Left forelimb (tissue), 1 donor: ENCODE measurements around the gene TBC1D22A.

Experiments used
- DNase-seq: peaks from one replicate; pipeline ENCODE4 v3.0.0-alpha.2; 2018; ENCODE audit warnings: low spot score

Gene TBC1D22A

GRCh38 chr22:46958658-46959057 is 196.2 kb downstream of the TBC1D22A start:
- DNase-seq, result no peak

- DNase-seq, result no peak
These were observed 196.9 kb downstream of the TBC1D22A start for GRCh38 chr22:46959369-46959768.

DNA sequence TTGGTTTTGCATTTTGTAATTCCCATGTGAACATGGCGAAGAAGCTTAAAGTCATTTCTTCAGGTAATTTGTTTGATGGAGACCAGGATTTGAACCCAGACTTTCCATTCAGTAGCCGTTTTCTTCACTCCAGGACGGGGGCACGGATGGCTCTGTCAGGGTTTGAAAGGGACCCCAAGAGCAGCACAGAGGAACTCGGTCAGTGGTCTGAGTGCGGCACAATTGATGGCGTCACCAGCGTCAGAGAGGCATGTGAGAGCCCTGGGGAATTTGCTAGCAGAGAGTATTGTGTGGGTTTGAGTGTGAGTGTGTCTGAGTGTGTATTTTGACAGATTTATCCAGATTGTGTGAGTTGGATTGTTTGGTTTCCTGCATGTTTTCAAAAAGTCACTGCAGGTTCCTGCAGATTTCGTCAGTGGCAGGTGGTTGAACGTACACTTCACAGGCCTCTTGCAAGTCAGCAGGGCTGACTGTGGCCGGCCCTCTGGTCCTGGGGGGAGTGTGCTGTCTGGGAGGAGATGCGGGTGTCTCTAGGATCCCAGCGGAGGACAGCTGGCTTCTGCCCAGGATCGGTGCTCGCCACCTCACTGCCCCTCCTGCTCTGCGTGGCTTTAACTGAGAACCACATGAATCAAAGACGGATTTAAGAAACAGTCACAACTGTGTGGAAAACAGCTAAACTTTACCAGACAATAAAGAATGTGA is 199.3 kb downstream of the TBC1D22A start:
- no peak for DNase-seq

DNA sequence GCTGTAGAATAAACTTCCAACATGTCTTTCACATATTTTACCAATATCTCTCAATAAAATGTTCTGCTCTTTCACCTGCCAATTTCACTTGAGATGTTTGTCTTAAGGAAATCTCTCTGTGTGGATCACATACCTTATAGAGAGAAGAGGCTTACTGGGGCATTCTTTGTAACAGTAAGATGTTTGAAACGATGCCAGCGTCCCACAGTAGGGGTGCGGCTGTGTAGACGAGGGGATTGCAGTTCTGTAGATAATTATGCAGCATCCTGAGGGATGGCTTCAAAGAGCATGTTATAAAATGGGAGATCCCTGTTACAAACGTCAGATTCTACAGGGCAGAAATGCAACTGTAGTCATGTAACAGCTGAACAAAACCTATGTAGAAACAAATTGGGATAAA is 200.0 kb downstream of the TBC1D22A start:
- no peak for DNase-seq

DNA sequence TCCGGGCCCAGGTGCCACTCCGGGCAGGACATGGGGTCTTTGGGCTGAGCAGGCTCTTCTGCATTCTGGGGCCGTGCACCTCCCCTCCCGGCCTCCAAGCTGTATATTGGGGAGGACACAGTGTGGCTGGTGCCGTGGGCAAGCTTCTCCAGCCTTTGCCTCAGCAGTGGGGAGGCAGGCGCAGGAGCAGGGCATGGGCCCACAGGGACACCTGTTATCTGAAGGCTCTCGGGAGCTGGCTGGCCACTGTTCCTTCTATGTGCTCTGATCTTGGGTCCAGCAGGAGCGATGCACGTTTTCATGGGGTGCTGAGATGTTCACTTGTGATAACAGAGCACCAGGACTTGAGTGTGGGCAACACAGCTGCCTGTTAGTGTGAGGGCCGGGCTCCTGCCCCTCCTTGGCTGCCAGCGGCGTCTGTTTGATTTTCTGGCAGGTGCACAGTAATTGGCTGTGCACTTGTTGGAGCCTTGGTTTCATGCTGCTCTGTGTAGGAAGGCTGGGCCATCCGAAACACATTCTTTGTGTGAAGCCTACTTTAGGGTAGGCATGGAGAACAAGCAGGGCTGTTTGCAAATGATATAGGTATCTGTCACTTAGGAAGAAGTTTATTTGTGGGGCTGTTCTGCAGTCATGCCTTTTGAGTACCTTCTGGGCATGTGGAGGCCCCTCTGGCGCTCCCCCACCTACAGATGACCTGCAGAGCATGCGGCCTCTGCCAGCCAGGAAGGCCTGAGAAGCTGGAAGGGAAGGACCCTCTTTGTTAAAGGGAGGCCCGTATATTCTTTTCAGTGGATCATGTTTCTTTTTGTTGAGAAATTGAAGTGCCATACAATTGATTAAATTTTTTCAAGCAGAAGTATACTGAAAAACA is 201.5 kb downstream of the TBC1D22A start:
- DNase-seq, result peak; percentile 28

GRCh38 chr22:46964773-46965550 is 202.5 kb downstream of the TBC1D22A start:
- DNase-seq, result peak; percentile 41

- DNase-seq, result peak; percentile 53
These were observed 203.4 kb downstream of the TBC1D22A start for GRCh38 chr22:46965555-46966494.

- DNase-seq, result no peak
These were observed 204.0 kb downstream of the TBC1D22A start for GRCh38 chr22:46966495-46966845.

DNA sequence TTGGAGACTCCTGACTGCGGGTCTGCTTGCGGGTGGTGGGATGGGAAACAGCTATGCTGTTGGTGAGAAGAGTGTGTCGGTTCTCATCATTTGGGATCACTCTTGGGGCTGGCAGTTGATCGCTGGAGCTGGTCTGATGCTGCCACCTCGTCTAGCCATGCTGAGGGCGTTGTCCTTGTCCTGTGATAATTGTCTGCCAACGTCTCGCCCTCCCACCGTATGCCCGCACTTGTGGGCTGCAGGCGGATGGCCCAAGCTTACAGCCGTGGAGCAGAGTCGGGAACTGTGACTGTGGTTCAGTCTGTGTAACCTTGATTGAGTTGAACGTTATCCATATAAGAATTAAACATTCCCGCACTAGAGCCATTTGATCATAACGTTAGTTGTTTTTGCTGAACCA is 204.4 kb downstream of the TBC1D22A start:
- DNase-seq, result peak; percentile 17

- DNase-seq, result peak; percentile 44
These were observed 205.3 kb downstream of the TBC1D22A start for GRCh38 chr22:46967445-46968358.

DNA sequence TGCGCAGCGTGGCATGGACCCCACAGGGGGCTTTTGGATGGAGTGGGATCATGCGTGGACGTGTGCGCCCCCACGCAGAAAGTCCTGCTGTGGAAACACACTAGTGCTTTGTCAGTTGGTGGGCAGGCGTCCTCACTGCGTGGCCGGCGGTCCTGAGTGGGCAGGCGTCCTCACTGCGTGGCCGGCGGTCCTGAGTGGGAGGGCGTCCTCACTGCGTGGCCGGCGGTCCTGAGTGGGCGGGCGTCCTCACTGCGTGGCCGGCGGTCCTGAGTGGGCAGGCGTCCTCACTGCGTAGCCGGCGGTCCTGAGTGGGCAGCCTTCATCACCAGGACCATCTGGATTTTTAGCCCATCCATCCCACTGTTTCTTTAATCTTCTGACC is 205.9 kb downstream of the TBC1D22A start:
- DNase-seq, result peak; percentile 38

GRCh38 chr22:46968848-46969247 is 206.4 kb downstream of the TBC1D22A start:
- DNase-seq, result peak; percentile 48

DNA sequence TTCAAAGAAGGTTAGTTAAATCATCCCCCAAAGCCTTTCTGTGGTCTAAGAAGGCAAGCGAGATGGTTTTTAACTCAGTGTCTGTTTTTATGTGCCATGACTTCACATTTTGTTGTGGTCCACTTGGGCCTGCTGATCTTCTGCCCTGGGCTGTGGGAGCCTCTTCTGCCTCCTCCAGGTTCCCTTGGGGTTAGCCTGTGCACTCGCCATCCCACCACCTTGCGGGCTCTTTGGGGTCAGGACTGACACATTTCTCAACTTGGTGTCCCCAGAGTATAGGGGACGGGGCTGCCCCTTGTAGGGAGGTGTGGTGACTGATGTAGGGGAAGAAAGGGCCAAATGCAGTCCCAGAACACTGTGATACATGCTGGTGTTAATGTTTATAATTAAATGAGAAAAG is 207.0 kb downstream of the TBC1D22A start:
- peak; percentile 26 for DNase-seq

DNA sequence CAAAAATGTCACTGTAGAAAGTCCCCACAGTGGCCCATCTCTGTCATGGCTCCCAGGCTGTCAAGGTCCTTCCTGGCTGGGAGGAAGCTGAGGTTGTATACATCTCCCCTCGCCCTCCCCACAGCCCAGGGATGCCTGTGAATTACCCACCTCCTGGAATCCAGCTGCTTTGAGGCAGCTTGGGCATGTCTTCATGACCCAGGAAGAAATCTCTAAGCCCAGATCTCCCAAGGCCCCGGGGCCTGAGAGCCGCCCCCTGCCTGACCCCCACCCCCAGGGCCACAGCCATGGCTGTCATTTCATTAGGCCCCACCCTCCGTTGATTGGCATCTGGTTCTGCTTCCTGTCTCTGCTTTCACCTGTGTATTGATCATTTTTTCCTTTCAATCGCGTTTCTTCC is 207.5 kb downstream of the TBC1D22A start:
- DNase-seq, result no peak

- no peak for DNase-seq
These were observed 208.1 kb downstream of the TBC1D22A start for GRCh38 chr22:46970411-46971098.

DNA sequence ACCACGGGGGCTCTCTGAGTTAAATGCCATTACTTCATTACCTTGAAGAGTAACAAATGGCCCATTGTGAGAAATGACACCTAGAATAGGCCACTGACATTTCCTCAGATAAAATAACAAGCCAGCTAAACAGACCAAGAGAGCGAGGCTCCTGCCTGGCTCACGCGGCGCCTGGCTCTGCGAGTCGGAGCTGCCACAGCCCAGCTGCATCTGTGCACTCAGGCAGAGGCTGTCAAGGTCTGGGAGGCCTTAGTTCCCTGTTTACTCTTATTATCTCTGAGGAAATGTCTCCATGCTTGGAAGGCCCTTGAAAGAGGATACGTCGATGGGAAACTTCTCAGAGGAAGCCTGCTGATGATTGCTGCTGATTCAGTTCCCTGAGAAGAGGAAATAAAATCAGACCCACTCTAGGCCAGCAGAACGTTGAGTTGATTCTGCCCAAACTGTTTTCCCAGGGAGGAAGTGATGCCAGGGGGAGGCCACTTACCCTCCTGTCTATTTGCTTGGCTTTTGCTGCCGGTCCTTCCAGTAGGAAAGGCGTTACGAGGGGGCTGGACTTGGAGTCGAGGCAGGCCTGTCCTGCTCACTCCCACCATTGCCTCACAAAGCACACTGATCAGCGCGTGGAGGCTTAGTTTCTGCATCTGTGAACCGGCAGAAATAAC is 208.8 kb downstream of the TBC1D22A start:
- no peak for DNase-seq

- DNase-seq, result no peak
These were observed 209.3 kb downstream of the TBC1D22A start for GRCh38 chr22:46971764-46972125.

DNA sequence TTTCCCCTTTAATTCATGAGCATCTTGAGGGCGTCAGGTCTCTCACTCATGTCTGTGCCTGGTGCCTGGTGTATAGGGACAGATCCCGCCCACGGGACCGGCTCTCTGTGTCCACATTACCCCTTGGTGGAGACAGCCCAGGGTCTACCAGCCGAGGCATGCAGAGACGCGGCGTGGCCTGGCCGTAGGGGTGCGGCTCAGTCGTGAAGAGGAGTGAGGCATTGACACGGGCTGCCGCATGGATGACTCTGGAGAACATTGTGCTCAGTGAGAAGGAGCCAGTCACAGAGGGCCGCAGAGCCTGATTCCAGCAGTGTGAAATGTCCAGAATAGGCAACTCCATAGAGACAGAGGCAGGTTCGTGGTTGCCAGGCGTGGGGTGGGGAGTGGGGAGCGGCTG is 209.8 kb downstream of the TBC1D22A start:
- no peak for DNase-seq
